Suppressor macrophage (primary cell): Measurements from ENCODE around the gene TSPYL6.

Experiments used
- DNase-seq, 4 experiments: peaks; one replicate each; pipeline ENCODE4 v3.0.0-alpha.2; 2020 to 2022

TSPYL6 gene

GRCh38 chr2:54255230-54256090 lies 569 bp downstream of the TSPYL6 start:
- no peak for DNase-seq

- DNase-seq = no peak
Observed at GRCh38 chr2:54254180-54254579, 1.8 kb downstream of the TSPYL6 start.

GRCh38 chr2:54249629-54250028 lies 6.4 kb downstream of the TSPYL6 start:
- no peak for DNase-seq

DNA sequence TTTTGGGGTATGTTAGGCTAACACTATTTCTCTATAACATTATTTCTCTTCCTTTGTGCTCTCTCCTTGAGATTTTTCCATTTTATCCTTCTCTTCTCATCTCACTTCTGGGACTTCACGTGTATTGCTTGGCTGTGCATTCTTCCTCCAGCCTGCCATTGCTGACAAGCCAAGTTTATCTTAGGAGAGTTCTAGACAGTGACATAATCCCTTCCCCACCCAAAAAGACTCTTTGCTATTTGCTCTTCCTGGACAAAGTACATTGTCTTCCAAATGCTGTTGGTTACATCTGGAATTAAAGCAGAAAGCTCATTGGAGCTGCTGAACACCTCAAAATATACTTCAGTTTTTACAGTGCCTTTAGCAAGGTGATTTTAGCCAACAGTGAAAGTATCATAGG lies 8.9 kb downstream of the TSPYL6 start:
- no peak for DNase-seq

DNA sequence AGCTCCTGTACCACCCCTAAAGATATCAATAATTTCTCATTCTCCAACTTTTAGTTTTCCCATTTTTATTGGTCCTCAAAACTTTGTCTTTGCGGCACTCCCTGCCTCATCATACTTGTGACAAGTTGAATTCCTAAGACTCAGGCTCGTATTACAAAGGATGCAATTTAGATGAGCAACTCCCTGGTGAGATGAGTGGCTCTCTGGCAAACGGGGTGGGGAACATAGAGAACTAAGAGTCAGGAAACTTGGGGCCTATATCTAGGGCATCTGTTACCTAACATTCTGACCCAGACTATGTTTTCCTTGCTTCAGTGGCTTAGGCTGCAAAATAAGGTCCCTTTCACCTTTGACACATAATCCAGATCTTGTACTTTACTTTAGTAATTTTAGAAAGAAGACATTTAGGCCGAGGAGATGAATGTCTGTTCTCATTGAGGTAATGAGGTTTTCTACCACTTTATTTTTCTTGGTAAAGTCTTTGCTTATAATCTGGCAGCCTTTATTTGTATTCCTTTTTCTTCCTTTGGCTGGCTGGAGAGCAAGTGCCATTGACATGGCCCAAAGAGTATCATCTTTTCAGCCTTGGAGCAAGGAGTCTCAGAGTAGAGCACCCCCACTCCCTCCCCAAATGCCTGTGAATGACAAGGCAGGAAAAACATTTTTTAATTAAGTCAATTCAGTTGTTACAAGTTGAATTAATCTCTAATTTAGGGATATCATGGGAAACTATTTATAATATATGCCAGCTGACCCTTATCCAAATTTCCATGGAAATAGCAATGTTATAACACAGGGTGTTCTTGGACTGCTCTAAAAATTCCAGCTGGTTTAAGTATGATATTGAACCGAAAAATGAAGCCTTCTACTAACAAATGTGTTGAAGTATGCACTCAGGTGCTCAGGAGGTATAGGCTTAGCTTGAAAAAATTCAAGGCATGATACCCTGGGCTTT lies 15.2 kb downstream of the TSPYL6 start:
- DNase-seq = no peak

DNA sequence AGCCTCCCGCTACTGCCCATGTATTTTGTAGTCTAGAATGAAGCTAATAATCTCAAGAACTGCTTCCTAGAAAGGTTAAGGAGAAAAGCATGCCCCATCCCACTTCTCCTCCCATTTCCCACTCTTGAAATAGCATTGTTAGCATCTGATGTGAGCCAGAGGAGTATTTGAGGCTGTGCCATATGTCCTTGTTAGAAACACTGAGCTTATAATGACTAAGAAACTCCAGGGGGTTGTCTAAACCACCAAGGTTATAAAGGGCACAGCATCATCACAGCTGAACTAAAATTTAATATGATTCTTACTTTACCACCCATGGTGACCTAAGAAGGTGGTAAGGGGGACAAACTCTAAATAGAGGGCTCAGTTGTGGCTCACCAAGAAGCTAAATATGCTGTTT lies 16.6 kb downstream of the TSPYL6 start:
- no peak for DNase-seq

DNA sequence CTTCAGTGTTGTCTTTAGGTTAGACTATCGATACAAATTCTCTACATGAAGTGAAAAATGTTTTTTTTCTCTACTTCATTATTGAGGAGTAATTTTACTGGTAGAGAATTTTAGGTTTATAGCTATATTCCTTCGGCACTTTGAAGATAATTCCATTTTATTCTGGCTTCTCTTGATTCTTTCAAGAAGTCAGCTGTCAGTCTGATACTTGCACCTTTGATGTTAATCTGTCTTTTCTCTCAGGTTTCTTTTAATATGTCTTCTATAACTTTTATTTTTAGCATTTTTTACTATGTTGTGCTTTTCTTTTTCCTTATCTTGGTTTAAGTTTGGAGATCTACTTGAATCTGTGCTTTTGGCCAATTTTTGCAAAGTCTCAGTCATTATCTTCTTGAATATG lies 18.6 kb downstream of the TSPYL6 start:
- DNase-seq = no peak

DNA sequence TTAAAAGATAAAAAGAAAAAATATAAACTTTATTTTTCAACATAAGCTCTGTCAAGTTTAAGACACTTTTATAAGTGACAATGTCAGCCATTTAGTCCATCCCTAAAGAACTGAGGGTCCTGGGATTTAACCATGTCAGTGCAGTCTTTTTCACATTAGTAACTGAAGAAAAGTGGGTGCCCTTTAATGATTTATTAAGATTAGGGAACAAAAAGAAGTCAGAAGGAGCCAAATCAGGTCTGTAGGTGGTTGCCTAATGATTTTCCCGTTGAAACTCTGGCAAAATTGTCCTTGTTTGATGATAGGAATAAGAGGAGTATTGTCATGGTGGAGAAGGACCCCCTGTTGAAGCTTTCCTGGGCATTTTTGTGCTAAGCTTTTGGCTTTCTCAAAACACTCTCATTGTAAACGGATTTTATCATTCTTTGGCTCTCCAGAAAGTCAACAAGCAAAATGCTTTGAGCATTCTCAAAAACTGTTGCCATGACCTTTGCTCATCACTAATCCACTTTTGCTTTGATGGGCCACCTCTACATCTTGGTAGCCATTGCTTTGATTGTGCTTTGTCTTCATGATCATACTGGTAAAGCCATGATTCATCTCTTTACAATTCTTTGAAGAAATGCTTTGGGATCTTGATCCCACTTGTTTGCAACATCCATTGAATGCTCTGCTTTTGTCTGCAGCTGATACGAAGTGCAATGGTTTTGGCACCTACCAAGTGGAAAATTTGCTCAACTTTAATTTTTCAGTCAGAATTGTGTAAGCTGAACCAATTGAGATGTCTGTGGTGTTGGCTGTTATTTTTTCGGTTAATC lies 22.0 kb downstream of the TSPYL6 start:
- no peak for DNase-seq

DNA sequence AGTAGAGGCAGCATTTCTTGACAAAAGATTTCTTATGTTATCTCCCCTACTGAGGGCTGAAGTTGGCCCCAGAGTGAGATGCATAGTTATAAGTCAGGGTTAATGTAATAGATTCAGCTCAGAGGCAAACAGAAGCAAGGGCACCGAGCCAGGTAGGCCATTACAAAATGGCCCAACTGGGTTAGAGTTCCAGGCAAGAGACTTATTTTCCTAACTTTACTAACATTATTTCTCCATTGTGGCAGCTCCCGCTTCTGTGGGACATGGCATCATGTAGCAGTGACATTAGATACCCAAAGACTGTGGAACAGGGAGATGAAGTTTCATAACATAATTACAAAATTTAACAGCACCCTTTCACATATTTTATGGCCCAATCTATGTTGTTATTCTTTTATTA lies 27.1 kb downstream of the TSPYL6 start:
- DNase-seq = no peak

DNA sequence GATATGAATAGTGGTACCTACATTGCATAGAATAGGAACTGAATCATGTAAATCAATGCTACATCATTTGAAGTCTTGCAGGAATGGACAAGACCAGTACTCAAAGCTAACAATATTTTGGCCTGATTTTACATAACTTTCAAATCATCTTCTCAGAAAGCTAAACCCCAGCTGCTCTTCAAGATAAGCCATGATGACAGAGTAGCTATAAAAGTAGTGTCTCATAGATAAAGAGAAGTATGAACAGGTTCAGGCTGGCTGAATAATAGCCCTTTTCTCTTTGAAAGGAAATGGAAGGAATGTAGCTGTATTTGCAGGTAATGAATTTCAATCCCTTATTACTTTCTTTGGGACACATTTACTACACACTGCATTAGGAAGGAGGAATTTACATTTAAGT lies 28.2 kb downstream of the TSPYL6 start:
- no peak for DNase-seq

- DNase-seq = no peak
Observed at GRCh38 chr2:54226260-54226659, 29.8 kb downstream of the TSPYL6 start.

DNA sequence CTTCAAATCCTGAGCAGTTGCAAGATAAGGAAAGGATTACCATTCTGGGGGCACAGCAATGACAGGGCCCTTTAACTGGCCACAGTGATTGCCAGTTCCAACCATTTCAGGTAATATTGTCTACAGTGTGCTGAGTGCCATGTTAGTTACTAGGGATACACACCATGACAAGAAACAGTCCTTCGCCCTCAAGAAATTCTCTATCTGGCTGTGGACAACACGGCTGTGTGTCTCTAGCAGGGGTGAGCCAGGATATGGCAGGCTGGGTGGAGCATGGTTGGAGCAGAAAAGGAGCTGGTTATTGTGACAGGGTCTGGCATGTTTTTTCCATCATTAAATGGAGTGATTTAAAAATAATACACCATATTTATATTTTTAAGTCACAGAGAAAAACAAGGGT lies 31.0 kb downstream of the TSPYL6 start:
- DNase-seq = no peak

DNA sequence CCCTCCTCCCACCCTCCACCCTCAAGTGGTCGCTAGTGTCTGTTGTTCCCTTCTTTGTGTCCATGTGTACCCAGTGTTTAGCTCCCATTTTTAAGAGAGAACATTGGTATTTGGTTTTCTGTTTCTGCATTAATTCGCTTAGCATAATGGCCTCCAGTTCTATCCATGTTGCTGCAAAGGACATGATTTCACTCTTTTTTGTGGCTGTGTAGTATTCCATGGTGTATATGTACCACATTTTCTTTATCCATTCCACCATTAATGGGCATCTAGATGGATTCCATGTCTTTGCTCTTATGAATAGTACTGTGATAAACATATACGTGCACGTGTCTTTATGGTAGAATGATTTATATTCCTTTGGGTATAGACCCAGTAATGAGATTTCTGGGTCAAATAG lies 42.9 kb downstream of the TSPYL6 start:
- no peak for DNase-seq

DNA sequence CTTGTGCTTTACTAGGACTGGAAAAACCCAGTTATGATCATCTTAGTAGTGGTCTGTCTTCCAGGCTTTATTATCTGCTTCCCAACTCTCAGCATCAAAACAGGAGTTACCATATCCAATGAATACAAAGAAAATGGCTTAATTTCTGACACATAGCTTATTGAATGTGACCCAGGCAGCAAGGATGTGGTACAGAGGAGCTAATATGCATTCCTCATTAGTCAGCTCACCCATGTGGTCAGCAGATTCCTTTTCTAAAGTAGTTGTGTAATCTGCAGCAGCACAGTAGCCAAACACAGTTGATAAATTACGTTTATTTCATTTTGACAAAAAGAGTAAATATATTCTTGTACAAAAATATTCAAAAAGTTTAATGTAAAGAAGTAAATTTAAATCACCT lies 43.6 kb downstream of the TSPYL6 start:
- DNase-seq = peak in 1 of 4 experiments; percentile 2

DNA sequence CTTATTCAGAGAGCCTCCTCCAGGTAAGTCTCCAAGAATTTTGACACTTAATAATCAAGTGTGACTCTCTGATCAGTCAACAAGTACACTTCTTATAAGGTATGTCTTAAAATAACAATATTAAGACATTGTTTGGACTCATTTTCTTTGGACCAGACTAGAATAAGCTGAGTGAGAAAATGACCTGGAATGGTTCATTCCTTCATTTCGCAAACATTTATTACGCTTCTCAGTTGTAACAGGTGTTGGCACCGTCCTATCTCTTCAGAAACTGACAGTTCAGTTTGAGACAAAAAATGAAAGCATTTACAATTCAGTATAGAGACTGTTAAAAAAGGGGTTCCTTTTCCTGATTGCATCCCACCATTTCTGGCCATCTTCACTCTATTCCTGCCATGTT lies 46.6 kb downstream of the TSPYL6 start:
- no peak for DNase-seq

GRCh38 chr2:54208364-54209240 lies 47.4 kb downstream of the TSPYL6 start:
- no peak for DNase-seq

- DNase-seq = peak in 2 of 4 experiments; percentile 1
Observed at GRCh38 chr2:54207666-54208195, 48.3 kb downstream of the TSPYL6 start.

DNA sequence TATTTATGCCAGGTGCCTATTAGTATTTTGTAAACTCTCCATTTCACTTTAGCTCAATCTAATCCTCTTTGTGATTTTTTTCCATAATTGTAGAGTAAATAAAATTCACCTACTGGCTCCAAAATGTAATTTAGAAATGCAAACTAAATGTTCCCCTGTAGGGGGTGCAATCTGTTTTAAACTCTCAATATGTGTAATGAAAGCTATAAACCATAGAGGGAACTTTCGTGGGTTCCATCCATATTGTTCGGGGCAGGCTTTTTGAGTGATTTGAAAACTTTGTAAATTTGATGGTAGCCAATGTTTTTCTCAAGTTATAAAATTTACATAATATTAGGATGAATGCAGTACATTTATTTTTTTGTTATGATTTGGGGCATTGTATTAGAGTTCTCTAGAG lies 49.4 kb downstream of the TSPYL6 start:
- DNase-seq = peak in 2 of 4 experiments; percentile 28 to 29

DNA sequence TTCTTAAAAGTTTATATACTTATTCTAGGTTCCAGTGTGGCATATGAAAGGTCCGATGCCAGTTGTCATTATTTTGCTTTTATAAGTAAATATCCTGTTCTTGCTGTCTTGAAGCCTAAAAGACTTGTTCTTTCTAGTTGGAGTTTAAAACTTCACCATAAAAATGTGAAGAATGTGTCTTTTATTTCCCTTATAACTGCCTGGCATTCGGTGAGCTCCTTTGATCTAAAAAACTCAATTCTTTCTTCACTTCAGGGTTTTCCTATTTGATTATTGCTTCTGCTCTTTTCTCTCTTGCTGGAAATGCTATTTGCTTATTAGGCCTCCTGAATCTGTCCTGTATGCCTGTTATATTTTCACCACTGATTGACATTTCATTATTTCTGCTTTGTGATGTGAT lies 51.6 kb downstream of the TSPYL6 start:
- no peak for DNase-seq
